H7 (cell line): ENCODE measurements around the gene GRIP2. TPM values are rescaled to one million over a fixed set of nuclear protein-coding genes. Genes with fewer than 3 reads are reported as not detected.

Experiments
- DNase-seq: peaks from one replicate; pipeline ENCODE4 v3.0.0; 2012
- H3K27me3 ChIP-seq: 2 replicates; pipeline ENCODE4 v1.6.0; 2011; ENCODE audit warnings: mild to moderate bottlenecking, low read length; ENCODE audit not compliant: control insufficient read depth, insufficient read depth
- H3K36me3 ChIP-seq: replicated peaks from 2 replicates; pipeline ENCODE4 v1.5.1; 2011; ENCODE audit warnings: low read length; ENCODE audit not compliant: control insufficient read depth, insufficient read depth
- H3K4me3 ChIP-seq: 2 replicates; pipeline ENCODE4 v1.5.1; 2011; ENCODE audit warnings: low read depth, mild to moderate bottlenecking, control low read depth, low read length, moderate library complexity; ENCODE audit not compliant: insufficient read depth
- total RNA-seq: library from RNA; depleted of rRNA; stranded (reverse); fragments of >200 nt; shearing (Covaris generic); gene quantifications from 2 replicates; pipeline ENCODE4 v1.2.3, GENCODE V29; 2014

GRIP2 gene
- total RNA-seq, 1 experiment from 2014 or later, result 2.2 TPM

- no peaks in the 10 kb centered on the region; the same call in 1 of the 2 replicates for H3K36me3 ChIP-seq
- no peak for DNase-seq
- H3K4me3 ChIP-seq, result no peak overlapping the region
- H3K27me3 ChIP-seq, result no peaks in the 10 kb centered on the region
Measured at GRCh38 chr3:14514323-14514720, 25.8 kb downstream of the GRIP2 start.

GRCh38 chr3:14513566-14514322, 26.4 kb downstream of the GRIP2 start:
- H3K27me3 ChIP-seq, result no peaks in the 10 kb centered on the region
- DNase-seq, result no peak
- no peak overlapping the region for H3K4me3 ChIP-seq
- H3K36me3 ChIP-seq, result no peaks in the 10 kb centered on the region; the same call in 1 of the 2 replicates

DNA sequence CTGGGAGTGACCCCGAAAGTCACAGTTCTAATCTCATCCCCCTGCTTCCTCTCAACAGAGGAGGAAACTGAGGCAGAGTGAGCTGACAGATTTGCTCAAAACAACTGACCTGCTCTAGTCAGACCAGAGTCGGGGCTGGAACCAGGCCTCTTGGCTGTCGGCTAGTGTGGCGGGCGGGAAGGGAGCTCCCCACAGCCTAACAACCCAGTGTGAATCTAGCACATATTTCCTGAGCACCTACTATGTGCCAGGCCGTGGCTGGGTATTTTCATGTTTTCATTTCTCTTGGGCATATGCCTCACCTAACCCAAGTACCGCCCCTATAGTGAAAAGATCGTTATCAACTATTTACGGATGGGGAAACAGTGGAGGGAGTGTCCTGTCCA, 27.2 kb downstream of the GRIP2 start:
- no peak for DNase-seq
- Histone ChIP-seq H3K27me3 (no peaks in the 10 kb centered on the region), H3K4me3 (no peak overlapping the region), H3K36me3 (no peaks in the 10 kb centered on the region; the same call in 1 of the 2 replicates)

GRCh38 chr3:14512281-14512941, 27.7 kb downstream of the GRIP2 start:
- H3K36me3 ChIP-seq, result no peaks in the 10 kb centered on the region; the same call in 1 of the 2 replicates
- H3K4me3 ChIP-seq, result no peak overlapping the region
- no peak for DNase-seq
- H3K27me3 ChIP-seq, result no peaks in the 10 kb centered on the region

DNA sequence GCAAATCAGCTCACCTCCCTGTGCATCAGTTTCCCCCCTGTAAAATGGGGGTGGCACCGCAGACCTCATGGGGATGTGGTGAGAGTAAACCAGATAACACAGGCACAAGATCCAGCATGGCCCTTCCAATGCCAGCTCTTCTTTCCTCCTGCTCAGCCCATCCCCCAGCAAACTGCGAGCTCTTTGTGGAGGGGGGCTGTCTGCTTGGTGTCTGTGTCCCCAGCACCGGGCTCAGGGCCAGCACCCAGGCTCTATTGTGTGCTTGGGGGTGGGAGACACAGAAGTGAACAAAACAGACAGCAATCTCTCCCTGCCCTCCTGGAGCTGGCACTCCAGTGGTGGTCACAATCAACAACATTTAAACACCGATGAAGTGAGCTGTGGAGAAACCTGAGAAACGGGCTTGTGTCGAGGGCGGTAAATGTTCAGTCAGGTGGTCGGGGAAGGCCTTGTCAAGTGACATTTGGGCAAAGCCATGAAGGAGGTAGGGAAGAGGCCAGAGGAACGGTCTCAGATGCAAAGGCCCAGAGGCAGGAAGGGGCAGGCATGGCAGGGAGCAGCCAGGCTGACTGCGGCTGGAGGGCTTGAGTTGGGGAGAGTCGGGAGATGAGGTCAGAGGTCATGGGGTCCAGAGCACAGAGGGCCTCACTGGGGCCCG, 28.4 kb downstream of the GRIP2 start:
- H3K36me3 ChIP-seq, result no peaks in the 10 kb centered on the region; the same call in 1 of the 2 replicates
- no peak overlapping the region for H3K4me3 ChIP-seq
- H3K27me3 ChIP-seq, result no peaks in the 10 kb centered on the region
- DNase-seq, result no peak

DNA sequence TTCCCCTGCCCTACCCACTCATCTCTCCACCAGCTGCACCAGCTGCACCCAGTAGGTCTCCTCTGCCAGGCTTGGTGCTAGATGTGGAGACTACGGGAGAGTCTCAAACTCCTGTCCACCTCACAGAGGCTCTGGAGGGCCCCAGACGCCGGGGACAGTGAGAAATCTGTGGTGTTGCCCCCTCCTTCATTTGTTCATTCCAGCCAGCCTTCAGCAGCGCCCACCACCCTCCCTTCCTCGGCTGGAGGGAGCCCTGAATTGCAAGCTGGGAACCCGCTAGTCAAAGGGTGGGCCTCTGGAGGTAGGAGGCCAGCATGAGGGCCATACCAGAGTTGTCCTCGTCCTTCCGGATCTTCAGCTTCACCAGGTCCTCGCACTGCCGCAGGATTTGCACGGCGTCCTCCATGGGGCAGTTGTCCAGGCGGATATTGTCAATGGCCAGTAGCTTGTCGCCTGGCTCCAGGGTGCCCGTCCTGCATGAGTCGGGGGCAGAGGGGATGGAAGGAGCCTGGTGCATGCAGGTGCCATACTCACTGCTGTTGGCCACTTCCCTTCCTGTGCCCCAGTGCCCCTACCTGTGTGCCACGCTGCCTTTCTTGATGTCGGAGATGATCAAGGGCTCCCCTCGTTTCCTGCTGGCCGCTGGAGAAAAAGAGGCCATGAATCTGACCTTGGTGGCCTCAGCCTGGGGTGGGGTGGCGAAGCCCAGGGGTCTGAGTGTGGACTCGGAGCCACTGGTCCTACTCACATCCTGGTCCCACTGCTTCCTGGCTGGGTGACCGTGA, 29.1 kb downstream of the GRIP2 start:
- no peak for DNase-seq
- H3K27me3 ChIP-seq, result no peaks in the 10 kb centered on the region
- no peak overlapping the region for H3K4me3 ChIP-seq
- no peaks in the 10 kb centered on the region; the same call in 1 of the 2 replicates for H3K36me3 ChIP-seq

DNA sequence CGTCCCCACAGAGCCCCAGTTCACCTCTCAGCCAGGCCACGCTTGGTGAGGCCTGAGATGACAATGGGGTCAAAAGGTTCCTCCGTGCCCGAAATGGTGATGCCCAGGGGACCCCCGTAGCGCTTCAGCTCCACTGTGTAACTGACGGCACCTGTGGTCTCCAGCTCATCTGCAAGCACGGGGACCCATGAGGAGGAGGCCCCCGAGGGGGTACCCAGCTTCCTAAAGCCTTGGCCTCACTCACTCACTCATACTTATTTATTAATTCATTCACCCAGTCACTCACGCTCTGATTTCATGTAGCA, 30.4 kb downstream of the GRIP2 start:
- no peaks in the 10 kb centered on the region for H3K27me3 ChIP-seq
- DNase-seq, result no peak
- no peaks in the 10 kb centered on the region for H3K36me3 ChIP-seq
- no peak overlapping the region for H3K4me3 ChIP-seq

- DNase-seq, result peak; percentile 98
- no peaks in the 10 kb centered on the region for H3K36me3 ChIP-seq
- no peaks in the 10 kb centered on the region for H3K27me3 ChIP-seq
- H3K4me3 ChIP-seq, result peak overlapping the region; percentile 24
Measured at GRCh38 chr3:14508966-14509795, 31.0 kb downstream of the GRIP2 start.

DNA sequence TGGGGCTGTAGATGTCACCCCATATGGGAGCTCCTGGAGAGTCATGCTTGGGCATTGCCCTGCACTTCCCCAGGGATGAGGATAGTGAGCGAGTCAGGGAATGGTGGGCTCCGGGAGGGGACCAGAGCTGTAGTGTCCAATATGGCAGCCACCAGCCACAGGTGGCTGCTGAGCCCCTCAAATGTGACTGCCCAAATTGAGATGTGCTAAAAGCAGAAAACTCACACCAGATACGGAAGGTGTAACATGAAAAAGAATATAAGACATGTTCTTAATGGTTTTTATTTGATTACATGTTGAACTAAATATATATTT, 31.7 kb downstream of the GRIP2 start:
- no peaks in the 10 kb centered on the region for H3K27me3 ChIP-seq
- H3K4me3 ChIP-seq, result no peak overlapping the region
- no peak for DNase-seq
- H3K36me3 ChIP-seq, result no peaks in the 10 kb centered on the region

- H3K4me3 ChIP-seq, result no peak overlapping the region
- H3K27me3 ChIP-seq, result no peaks in the 10 kb centered on the region
- H3K36me3 ChIP-seq, result no peaks in the 10 kb centered on the region
- no peak for DNase-seq
Measured at GRCh38 chr3:14507757-14508504, 32.2 kb downstream of the GRIP2 start.

DNA sequence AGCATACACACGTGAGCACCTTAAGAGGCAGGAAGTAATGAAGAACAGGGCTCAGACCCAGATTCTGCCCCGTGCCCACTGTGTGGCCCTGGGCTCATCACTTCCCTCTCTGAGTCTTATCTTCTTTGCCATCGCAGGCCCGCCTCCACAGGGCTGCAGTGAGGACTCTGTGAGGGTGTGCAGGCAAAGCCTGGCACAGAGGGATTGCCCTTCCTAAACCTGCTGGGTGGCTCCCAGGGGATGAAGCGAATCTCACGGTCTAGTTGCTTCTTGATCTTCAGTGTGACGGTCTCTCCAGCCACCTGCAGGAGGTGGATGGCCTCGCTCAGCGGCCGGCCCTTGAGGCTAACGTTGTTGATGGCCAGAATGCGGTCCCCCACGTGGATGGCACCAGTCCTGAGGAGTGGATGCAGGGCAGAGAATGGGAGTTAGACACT, 32.8 kb downstream of the GRIP2 start:
- no peak for DNase-seq
- Histone ChIP-seq H3K27me3 (no peaks in the 10 kb centered on the region), H3K36me3 (no peaks in the 10 kb centered on the region), H3K4me3 (no peak overlapping the region)

DNA sequence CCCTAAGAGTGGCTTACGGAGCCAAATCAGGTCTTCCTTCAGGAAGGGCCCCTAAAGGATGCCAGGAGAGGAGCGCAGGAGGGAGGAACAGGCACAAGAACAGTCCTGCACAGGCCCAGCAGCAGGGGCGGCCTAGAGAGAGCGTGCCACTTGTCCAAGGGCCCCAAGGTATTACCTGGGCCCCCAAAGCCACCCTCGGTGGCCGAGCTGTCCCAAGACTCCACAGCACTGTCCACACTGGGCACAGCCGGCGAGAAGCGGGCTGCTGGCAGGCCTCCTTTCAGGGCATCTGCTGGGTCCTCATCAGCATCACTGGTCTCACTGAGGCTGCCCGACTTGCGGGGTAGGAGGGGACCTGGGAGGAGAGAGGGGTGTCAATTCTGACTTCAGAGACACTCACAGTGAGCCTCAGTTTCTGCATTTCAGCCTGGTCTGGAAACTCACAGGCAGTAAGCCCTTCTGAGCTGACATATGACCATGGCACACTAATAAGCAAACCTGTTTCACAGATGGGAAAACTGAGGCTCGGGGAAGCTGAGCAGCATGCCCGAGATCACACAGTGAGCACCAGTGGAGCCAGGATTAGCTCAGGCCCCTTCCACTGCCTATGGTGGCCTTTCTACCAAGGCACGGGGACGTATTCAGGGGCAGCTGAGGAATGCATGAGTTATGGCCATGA, 33.4 kb downstream of the GRIP2 start:
- Histone ChIP-seq H3K36me3 (no peaks in the 10 kb centered on the region), H3K27me3 (no peaks in the 10 kb centered on the region), H3K4me3 (no peak overlapping the region)
- no peak for DNase-seq
